Measurements from ENCODE around the gene PGAP6.

DNA sequence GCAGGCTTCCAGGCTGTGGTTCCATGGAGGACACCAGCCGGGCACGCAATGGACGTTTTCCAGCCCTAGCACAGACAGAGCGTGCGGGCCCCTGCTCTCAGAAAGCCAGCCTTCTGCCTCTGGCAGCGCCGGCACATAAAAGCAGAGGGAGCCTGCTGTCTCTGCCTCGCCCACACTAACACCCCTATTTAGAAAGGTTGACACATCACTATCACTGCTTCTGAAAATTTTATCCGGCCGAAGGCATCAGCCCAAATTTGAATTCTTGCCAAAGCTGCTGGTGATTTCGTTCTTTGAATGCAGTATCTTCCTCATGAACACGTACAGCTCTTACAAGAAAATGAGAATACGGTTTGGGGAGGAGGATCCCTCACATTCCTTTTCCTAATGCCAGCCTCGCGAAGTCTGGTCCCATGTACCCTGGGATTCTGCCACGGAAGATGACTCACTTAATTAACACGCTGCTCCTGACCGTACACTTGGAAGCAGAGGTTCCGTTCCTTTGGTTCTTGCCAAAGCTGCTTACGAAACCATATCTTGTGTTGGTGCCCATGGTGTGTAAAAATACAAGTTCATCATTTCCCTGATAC, 42.4 kb upstream of the PGAP6 start:
- TF ChIP-seq, protein P1, sequence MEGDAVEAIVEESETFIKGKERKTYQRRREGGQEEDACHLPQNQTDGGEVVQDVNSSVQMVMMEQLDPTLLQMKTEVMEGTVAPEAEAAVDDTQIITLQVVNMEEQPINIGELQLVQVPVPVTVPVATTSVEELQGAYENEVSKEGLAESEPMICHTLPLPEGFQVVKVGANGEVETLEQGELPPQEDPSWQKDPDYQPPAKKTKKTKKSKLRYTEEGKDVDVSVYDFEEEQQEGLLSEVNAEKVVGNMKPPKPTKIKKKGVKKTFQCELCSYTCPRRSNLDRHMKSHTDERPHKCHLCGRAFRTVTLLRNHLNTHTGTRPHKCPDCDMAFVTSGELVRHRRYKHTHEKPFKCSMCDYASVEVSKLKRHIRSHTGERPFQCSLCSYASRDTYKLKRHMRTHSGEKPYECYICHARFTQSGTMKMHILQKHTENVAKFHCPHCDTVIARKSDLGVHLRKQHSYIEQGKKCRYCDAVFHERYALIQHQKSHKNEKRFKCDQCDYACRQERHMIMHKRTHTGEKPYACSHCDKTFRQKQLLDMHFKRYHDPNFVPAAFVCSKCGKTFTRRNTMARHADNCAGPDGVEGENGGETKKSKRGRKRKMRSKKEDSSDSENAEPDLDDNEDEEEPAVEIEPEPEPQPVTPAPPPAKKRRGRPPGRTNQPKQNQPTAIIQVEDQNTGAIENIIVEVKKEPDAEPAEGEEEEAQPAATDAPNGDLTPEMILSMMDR (IDR thresholded peaks at IDR 0.05): peak in 1 of 4 experiments; percentile 24
- no peak for TF ChIP-seq EP300 (IDR thresholded peaks at IDR 0.05)
